ENCODE results near the gene TMEM167B. TPM values are rescaled to one million over a fixed set of nuclear protein-coding genes. Genes with fewer than 3 reads are reported as not detected.

TMEM167B gene
- total RNA-seq, 4 donors from 2014 or later: 26.9 to 35.0 (median 30.6) TPM

DNA sequence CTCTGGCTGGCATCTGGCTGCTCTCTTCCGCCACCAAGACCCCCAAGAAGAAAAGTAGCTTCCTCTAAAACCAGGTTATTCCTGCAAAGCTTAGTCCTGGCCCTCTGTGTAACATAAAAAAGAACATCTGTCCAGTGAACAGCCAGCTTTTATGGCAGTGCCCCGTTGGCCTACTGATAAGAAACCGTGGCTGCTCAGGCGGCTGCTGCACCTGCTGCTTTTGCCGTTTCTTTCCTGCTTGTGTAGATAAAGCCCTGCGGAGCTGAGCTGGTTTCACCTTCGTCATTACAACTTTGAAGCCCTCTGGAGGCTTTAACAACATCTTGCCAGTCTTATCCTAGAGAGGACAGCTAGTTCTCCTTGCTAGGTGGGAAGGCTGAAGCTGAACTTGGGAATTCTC, 43.9 kb downstream of the TMEM167B start:
- TF ChIP-seq, protein P1, sequence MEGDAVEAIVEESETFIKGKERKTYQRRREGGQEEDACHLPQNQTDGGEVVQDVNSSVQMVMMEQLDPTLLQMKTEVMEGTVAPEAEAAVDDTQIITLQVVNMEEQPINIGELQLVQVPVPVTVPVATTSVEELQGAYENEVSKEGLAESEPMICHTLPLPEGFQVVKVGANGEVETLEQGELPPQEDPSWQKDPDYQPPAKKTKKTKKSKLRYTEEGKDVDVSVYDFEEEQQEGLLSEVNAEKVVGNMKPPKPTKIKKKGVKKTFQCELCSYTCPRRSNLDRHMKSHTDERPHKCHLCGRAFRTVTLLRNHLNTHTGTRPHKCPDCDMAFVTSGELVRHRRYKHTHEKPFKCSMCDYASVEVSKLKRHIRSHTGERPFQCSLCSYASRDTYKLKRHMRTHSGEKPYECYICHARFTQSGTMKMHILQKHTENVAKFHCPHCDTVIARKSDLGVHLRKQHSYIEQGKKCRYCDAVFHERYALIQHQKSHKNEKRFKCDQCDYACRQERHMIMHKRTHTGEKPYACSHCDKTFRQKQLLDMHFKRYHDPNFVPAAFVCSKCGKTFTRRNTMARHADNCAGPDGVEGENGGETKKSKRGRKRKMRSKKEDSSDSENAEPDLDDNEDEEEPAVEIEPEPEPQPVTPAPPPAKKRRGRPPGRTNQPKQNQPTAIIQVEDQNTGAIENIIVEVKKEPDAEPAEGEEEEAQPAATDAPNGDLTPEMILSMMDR (IDR thresholded peaks at IDR 0.05; ENCODE audit: low read depth): no peak

DNA sequence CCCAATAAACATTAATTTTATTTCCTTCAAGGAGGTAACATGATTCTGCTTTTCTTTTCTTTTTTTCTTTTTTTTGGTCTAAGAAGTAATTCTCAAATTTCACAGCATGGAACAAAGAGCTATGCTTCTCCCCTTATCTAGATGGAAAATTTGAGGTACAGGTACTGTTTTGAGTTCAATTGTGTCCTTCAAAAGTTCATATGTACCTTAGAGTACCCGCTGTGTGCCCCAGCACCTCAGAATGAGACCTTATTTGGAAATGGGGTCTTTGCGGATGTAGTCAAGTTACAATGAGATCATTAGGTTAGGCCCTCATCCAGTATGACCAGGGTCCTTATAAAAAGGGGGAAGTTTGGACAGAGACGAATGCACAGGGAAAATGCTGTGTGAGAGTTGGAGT, 45.4 kb downstream of the TMEM167B start:
- TF ChIP-seq, protein P1 (IDR thresholded peaks at IDR 0.05; ENCODE audit: low read depth): no peak

DNA sequence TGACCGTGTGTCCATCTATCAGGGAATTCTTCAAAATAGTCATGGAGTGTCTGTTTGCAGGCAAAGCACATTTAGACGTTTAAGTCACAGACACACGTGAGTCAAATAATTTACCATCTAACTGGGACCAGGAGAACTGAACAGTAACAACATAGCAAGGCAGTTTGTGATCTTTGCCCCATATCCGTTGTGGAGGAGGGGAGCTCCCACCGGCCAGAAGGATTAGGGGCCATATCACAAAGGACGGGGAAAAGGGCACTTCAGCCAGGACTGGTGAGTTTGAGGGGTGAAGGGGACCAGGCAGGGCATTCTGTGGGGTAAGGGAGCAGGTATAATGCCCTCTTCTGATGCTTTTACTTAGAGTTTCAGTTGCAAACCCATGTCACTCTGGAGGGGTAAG, 46.2 kb downstream of the TMEM167B start:
- TF ChIP-seq, protein P1 (IDR thresholded peaks at IDR 0.05; ENCODE audit: low read depth): no peak

DNA sequence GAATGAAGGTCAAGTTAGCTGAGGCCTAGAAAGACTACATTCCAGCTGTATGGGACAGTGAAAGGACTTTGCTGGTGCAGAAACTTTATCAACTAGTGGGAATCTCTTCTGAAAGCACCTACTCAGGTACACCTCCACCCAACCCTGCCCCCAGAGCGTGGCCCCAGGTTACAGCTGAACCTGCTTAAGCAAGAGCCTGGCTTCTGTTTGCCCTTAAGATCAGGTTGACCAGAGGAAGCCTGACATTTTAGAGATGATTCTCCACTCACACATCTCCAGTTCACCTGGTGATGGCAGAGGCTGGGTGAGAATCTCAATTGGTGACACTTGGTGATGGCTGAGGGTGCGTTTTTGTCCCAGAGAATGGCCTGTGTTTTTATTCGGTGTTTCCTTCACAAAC, 47.4 kb downstream of the TMEM167B start:
- TF ChIP-seq, protein P1 (IDR thresholded peaks at IDR 0.05; ENCODE audit: low read depth): no peak

DNA sequence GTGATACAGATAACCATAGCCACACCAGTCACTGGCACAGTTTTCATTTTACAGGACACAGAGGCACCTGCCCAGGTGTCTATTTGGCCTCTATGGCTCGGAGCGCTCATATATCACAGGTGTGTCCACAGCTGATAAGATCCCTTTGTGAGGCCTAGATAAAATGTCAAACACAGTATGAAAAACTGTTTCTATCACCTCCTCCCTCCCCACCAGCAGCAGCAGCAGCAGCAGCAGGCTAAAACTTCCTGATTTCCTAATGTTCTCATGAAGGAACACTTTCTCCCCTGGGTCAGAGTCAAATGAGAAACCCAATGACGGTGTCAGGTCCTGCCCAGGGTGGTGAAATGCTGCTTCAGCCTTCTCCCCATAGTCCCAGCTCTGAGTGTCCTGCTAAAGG, 47.8 kb downstream of the TMEM167B start:
- TF ChIP-seq, protein P1 (IDR thresholded peaks at IDR 0.05; ENCODE audit: low read depth): no peak

DNA sequence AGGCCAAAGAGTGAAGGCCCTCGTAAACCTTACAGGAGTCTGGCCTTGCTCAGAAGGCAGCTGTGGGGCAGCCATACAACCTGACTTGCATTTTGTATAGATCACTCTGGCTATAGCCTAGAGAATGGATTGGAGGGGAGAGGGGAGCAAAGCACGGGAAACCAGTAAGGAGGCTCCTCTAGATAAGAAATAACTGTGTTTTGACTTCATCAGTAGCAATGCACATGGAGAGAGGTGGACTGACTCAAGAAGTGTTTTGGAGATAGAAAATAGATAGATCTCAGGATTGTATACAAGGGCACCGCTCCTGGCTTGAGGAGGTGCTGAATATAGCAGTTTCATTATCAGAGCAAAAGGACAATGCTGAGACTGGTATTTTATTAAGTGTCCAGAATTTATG, 49.8 kb downstream of the TMEM167B start:
- TF ChIP-seq, protein P1 (IDR thresholded peaks at IDR 0.05; ENCODE audit: low read depth): no peak

DNA sequence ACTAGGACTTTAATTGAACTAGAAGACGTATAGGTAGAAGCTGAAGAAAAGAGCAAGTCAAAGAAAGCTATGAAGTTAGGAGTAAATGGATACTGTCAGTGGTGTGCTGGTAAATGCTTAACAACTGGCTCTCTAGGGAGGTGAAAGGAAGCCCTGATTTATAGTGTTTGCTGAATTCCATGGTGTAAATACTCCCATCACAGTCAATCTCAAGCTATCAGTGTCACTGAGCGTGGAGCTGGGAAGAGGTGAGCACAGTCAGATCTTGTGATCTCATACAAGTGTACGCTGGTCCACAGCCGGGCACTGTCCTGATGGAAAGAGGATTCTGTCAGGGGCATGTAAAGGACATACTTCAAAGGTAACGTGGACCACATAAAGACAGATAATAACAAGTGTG, 51.7 kb downstream of the TMEM167B start:
- TF ChIP-seq, protein P1 (IDR thresholded peaks at IDR 0.05; ENCODE audit: low read depth): no peak

Small RNAs within 50 kb of the gene (small RNA-seq; reads per million reads assigned to genes)
- gene AL356488.2: not detected

Other genes starting within 250 kb of the TMEM167B start
- 1 to 10 TPM in 2 of 4 donors, under 1 TPM in 1, not detected in 1; 0.57 to 2.9 (median 1.3) TPM for gene AKNAD1, start 233.7 kb upstream of the TMEM167B start, total RNA-seq
- gene GPSM2, start 213.8 kb upstream of the TMEM167B start, total RNA-seq: 10 to 100 TPM; 19.2 to 27.4 (median 22.2) TPM
- 10 to 100 TPM; 22.8 to 27.3 (median 26.2) TPM for gene CLCC1, start 127.3 kb upstream of the TMEM167B start, total RNA-seq
- gene WDR47, start 48.7 kb upstream of the TMEM167B start, total RNA-seq: 10 to 100 TPM; 13.0 to 18.1 (median 13.7) TPM
- gene TAF13, start 14.8 kb upstream of the TMEM167B start, total RNA-seq: 100 to 1,000 TPM in 1 of 4 donors, 10 to 100 TPM in 3; 19.2 to 102 (median 25.9) TPM
- gene ELAPOR1, start 23.4 kb downstream of the TMEM167B start, total RNA-seq: 1 to 10 TPM in 1 of 4 donors, under 1 TPM in 2, not detected in 1; 0.22 to 2.1 (median 0.51) TPM
- gene SARS1, start 123.2 kb downstream of the TMEM167B start, total RNA-seq: 100 to 1,000 TPM; 102 to 137 (median 122) TPM
- gene CELSR2, start 158.8 kb downstream of the TMEM167B start, total RNA-seq: 1 to 10 TPM in 2 of 4 donors, under 1 TPM in 2; 0.65 to 1.5 (median 1.2) TPM
- gene PSRC1, start 192.4 kb downstream of the TMEM167B start, total RNA-seq: 1 to 10 TPM; 2.6 to 7.6 (median 5.9) TPM
- gene MYBPHL, start 216.2 kb downstream of the TMEM167B start, total RNA-seq: not detected